ENCODE data around the gene POGLUT3. TPM values are rescaled to one million over a fixed set of nuclear protein-coding genes. Genes with fewer than 3 reads are reported as not detected.
A peak's percentile ranks its signal among the peaks of the same experiment; 100 is the strongest.

Gene POGLUT3
- total and polyA plus RNA-seq, 2 of the 8 experiments (the other 6 are each of a cell fraction or from before 2014, with no cell fraction given): 4.7 to 17.4 TPM

GRCh38 chr11:108538022-108538424 is 39.8 kb upstream of the POGLUT3 start:
- POLR2A ChIA-PET (ENCODE audit: partially characterized antibody): interaction anchor here (1.0 kb wide), 1 partner anchor 40 kb away, joined by 3 read pairs; the partner anchor contains the start of gene POGLUT3
- DNase-seq (ENCODE audit: low read depth in 1 of 2, low spot score in 2 of 2) (no peak), FAIRE-seq (no peak)
- TF ChIP-seq ATF2 (IDR thresholded peaks at IDR 0.05; ENCODE audit: low read length) (no peak), ASH2L (IDR thresholded peaks at IDR 0.05; ENCODE audit: low read length) (no peak), CBX8 (IDR thresholded peaks at IDR 0.05; ENCODE audit: borderline replicate concordance, low read depth, low read length) (no peak), RBBP5 (IDR thresholded peaks at IDR 0.05; ENCODE audit: borderline replicate concordance, low read depth, low read length) (no peak)
- CTCF ChIA-PET (ENCODE audit: partially characterized antibody): interaction anchor here (1.3 kb wide), 1 partner anchor 9 kb away, joined by 3 read pairs; no protein-coding TSS in a partner anchor
- H3K4me1 ChIP-seq (replicated peaks in 1 of 4; ENCODE audit: control insufficient read depth in 3 of 4, insufficient read depth in 4 of 4, low read length in 3 of 4): no peaks in the 10 kb centered on the region
- H4K91ac ChIP-seq (replicated peaks; ENCODE audit: insufficient read length, low read length): no peak overlapping the region
- peaks cover 0 to 1% (median 0%) of the 10 kb centered on the region in 4 experiments; a peak in 1 of 7 replicates for H3K27me3 ChIP-seq (replicated peaks in 1 of 4; ENCODE audit: control insufficient read depth in 3 of 4, extremely low read depth in 1 of 4, insufficient read depth in 3 of 4, low read length in 3 of 4)
- no peak overlapping the region for H3K4ac ChIP-seq (replicated peaks; ENCODE audit: insufficient read length, low read depth, low read length)
- H3K36me3 ChIP-seq (ENCODE audit: control insufficient read depth in 2 of 4, insufficient read depth in 4 of 4, low read length in 3 of 4): no peaks in the 10 kb centered on the region
- H3K23me2 ChIP-seq (ENCODE audit: low read depth, low read length): no peaks in the 10 kb centered on the region
- H3K4me3 ChIP-seq (ENCODE audit: extremely low read depth in 1 of 4, insufficient read depth in 2 of 4, low read depth in 3 of 4, low read length in 4 of 4): no peak overlapping the region
- H4K8ac ChIP-seq (ENCODE audit: extremely low read depth, insufficient read depth, low read length): no peak overlapping the region
- H2BK15ac ChIP-seq (ENCODE audit: low read length): no peak overlapping the region
- no peak overlapping the region for H2BK5ac ChIP-seq (ENCODE audit: low read depth, low read length)
- WGBS, 2 experiments (ENCODE audit: extremely low coverage in 1 of 2, insufficient coverage in 1 of 2, insufficient read length in 1 of 2, insufficient replicate concordance in 2 of 2, low coverage in 1 of 2, low lambda C conversion rate in 2 of 2, missing lambda C conversion rate in 1 of 2): 94% methylated on average over 8 of the region's 8 CpGs; no CpG with 5 or more reads in 1 of the 2 experiments
- no peak overlapping the region for H3K4me2 ChIP-seq (ENCODE audit: insufficient read depth in 1 of 2, low read depth in 2 of 2, low read length in 2 of 2)
- H3K9me3 ChIP-seq (ENCODE audit: insufficient read depth in 2 of 2, low read depth in 1 of 2, low read length in 1 of 2): no peaks in the 10 kb centered on the region
- peak overlapping the region; percentile 22; the same call in 1 of the 2 replicates for H2AFZ ChIP-seq (ENCODE audit: low read length)
- H2BK120ac ChIP-seq (replicated peaks; ENCODE audit: low read depth, low read length): no peak overlapping the region
- H3K56ac ChIP-seq (replicated peaks; ENCODE audit: insufficient read length, low read depth, low read length): no peak overlapping the region
- no peak overlapping the region for H3K23ac ChIP-seq (ENCODE audit: insufficient read length)
- no peak overlapping the region for H3K14ac ChIP-seq (ENCODE audit: insufficient read length)
- no peak overlapping the region for H3K27ac ChIP-seq (ENCODE audit: low read depth, low read length)
- no peak overlapping the region for H4K5ac ChIP-seq (ENCODE audit: insufficient read length, low read depth, low read length)
- H2BK12ac ChIP-seq (ENCODE audit: low read depth, low read length): no peak overlapping the region
- no peak overlapping the region for H3K9ac ChIP-seq (replicated peaks in 1 of 4; ENCODE audit: extremely low read depth in 1 of 4, low read depth in 3 of 4, low read length in 3 of 4)
- no peaks in the 10 kb centered on the region for H4K20me1 ChIP-seq (replicated peaks in 1 of 2; ENCODE audit: control insufficient read depth in 1 of 2, insufficient read depth in 2 of 2, low read length in 2 of 2)
- no peak overlapping the region for H3K18ac ChIP-seq (ENCODE audit: extremely low read depth, low read length)
- H2BK20ac ChIP-seq (ENCODE audit: low read length): no peak overlapping the region
- H2AK5ac ChIP-seq (ENCODE audit: low read depth, low read length): no peak overlapping the region
- H3K79me2 ChIP-seq (ENCODE audit: control insufficient read depth in 1 of 2, insufficient read depth in 2 of 2, low read length in 2 of 2): no peaks in the 10 kb centered on the region
- no peaks in the 10 kb centered on the region for H3K79me1 ChIP-seq (ENCODE audit: low read depth, low read length)
